PC-9 (cell line): ENCODE measurements around the gene CFC1.
"Not testable (repeated sequence)": the region's sequence is repeated elsewhere in the genome, so short reads cannot be mapped to it uniquely, and the experiment has no call there.

ENCODE experiments used
- CTCF ChIP-seq: fragments of 200-600 bp; sonication (generic); conservative IDR thresholded peaks from 2 replicates; pipeline ENCODE4 v1.6.1; 2017; ENCODE audit warnings: mixed run types, antibody characterized with exemption, mild to moderate bottlenecking, moderate library complexity
- EZH2 ChIP-seq: fragments of 200-600 bp; sonication (generic); IDR thresholded peaks from 2 replicates; pipeline ENCODE4 v1.8.0; 2017; ENCODE audit warnings: antibody characterized with exemption, low read depth

GRCh38 chr2:130566165-130566564 is 33.2 kb downstream of the CFC1 start:
- not testable (repeated sequence) for TF ChIP-seq CTCF, EZH2
